ENCODE results near the gene ARHGAP6. TPM values are rescaled to one million over a fixed set of nuclear protein-coding genes. Genes with fewer than 3 reads are reported as not detected.
A peak's percentile ranks its signal among the peaks of the same experiment; 100 is the strongest.

The ARHGAP6 gene
- total RNA-seq, 4 donors from 2014 or later: 49.2 to 63.8 (median 51.5) TPM

GRCh38 chrX:11426712-11427452 is 238.8 kb downstream of the ARHGAP6 start:
- TF ChIP-seq POLR2A (IDR thresholded peaks at IDR 0.05): peak in 1 of 2 donors; percentile 46
- TF ChIP-seq, protein P1, sequence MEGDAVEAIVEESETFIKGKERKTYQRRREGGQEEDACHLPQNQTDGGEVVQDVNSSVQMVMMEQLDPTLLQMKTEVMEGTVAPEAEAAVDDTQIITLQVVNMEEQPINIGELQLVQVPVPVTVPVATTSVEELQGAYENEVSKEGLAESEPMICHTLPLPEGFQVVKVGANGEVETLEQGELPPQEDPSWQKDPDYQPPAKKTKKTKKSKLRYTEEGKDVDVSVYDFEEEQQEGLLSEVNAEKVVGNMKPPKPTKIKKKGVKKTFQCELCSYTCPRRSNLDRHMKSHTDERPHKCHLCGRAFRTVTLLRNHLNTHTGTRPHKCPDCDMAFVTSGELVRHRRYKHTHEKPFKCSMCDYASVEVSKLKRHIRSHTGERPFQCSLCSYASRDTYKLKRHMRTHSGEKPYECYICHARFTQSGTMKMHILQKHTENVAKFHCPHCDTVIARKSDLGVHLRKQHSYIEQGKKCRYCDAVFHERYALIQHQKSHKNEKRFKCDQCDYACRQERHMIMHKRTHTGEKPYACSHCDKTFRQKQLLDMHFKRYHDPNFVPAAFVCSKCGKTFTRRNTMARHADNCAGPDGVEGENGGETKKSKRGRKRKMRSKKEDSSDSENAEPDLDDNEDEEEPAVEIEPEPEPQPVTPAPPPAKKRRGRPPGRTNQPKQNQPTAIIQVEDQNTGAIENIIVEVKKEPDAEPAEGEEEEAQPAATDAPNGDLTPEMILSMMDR (IDR thresholded peaks at IDR 0.05): no peak
- 26 to 43% methylated on average over 12 to 14 of the region's 25 CpGs for WGBS, 2 donors
- no peaks in the 10 kb centered on the region for H3K27me3 ChIP-seq
- intact Hi-C loops (cut with DNase I): no loop called here
- H3K9me3 ChIP-seq: no peaks in the 10 kb centered on the region
- H3K36me3 ChIP-seq: no peaks in the 10 kb centered on the region
- peaks cover 11 to 19% of the 10 kb centered on the region in 2 donors for H3K4me1 ChIP-seq
- H3K4me3 ChIP-seq (replicated peaks in 1 of 3): peak overlapping the region in 2 of 3 donors; percentile 41 to 53
- peak; percentile 49 to 60 for DNase-seq
- H3K27ac ChIP-seq: peak overlapping the region; percentile 87 to 96 (median 88)

GRCh38 chrX:11424903-11425674 is 240.6 kb downstream of the ARHGAP6 start:
- Histone ChIP-seq H3K36me3 (no peaks in the 10 kb centered on the region), H3K27me3 (no peaks in the 10 kb centered on the region), H3K27ac (peak overlapping the region in 2 of 3 donors; percentile 88 to 96), H3K9me3 (no peaks in the 10 kb centered on the region), H3K4me1 (peaks cover 16 to 19% of the 10 kb centered on the region in 2 donors), H3K4me3 (replicated peaks in 1 of 3) (peak overlapping the region in 1 of 3 donors; percentile 3)
- TF ChIP-seq, protein P1 (IDR thresholded peaks at IDR 0.05): no peak
- TF ChIP-seq POLR2A (IDR thresholded peaks at IDR 0.05): no peak
- WGBS, 2 donors: 54 to 64% methylated on average over 7 of the region's 7 CpGs
- intact Hi-C loops (cut with DNase I): no loop called here
- DNase-seq: no peak

DNA sequence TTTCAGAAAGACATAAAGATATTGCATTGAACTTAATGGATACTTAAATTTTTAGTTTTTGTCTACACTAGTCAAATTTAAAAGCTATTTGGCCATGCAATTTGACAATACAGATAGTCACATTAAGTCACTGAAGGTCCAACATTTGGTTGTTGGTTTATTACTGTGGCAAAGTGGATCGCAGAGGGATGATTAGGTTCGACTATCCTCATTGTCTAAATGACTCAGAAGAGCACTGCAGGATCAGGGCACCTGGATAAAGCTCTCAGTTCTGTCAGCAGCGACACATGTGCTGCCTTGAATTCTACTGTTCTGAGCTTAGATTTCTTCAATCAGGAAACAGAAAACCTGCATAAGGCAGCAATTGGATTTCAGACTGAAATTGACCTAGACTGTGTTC is 241.8 kb downstream of the ARHGAP6 start:
- TF ChIP-seq, protein P1 (IDR thresholded peaks at IDR 0.05): no peak
- no peak for TF ChIP-seq POLR2A (IDR thresholded peaks at IDR 0.05)
- Histone ChIP-seq H3K36me3 (no peaks in the 10 kb centered on the region), H3K4me1 (peaks cover 9 to 19% of the 10 kb centered on the region in 2 donors), H3K27ac (peak overlapping the region in 2 of 3 donors; percentile 41 to 88), H3K27me3 (no peaks in the 10 kb centered on the region), H3K9me3 (no peaks in the 10 kb centered on the region), H3K4me3 (replicated peaks in 1 of 3) (no peak overlapping the region)
- intact Hi-C loops (cut with DNase I): no loop called here
- WGBS, 2 donors: 81 to 85% methylated on average over 3 of the region's 3 CpGs
- DNase-seq: no peak

GRCh38 chrX:11423362-11423818 is 242.3 kb downstream of the ARHGAP6 start:
- Histone ChIP-seq H3K9me3 (no peaks in the 10 kb centered on the region), H3K27me3 (no peaks in the 10 kb centered on the region), H3K27ac (peak overlapping the region in 2 of 3 donors; percentile 41 to 88), H3K36me3 (no peaks in the 10 kb centered on the region), H3K4me1 (peaks cover 9 to 15% of the 10 kb centered on the region in 2 donors), H3K4me3 (replicated peaks in 1 of 3) (no peak overlapping the region)
- intact Hi-C loops (cut with DNase I): no loop called here
- WGBS, 2 donors: 100% methylated on average over 1 of the region's 1 CpG; no CpG with 5 or more reads in 1 of the 2 donors
- no peak for DNase-seq
- TF ChIP-seq, protein P1 (IDR thresholded peaks at IDR 0.05): no peak
- TF ChIP-seq POLR2A (IDR thresholded peaks at IDR 0.05): no peak

- Histone ChIP-seq H3K27me3 (no peaks in the 10 kb centered on the region), H3K4me3 (replicated peaks in 1 of 3) (no peak overlapping the region), H3K4me1 (peaks cover 9 to 12% of the 10 kb centered on the region in 2 donors), H3K36me3 (no peaks in the 10 kb centered on the region), H3K27ac (peak overlapping the region; percentile 5 to 46 (median 42)), H3K9me3 (no peaks in the 10 kb centered on the region)
- DNase-seq: no peak
- intact Hi-C loops (cut with DNase I): no loop called here
- TF ChIP-seq, protein P1 (IDR thresholded peaks at IDR 0.05): no peak
- TF ChIP-seq POLR2A (IDR thresholded peaks at IDR 0.05): no peak
Measured at GRCh38 chrX:11422525-11422857, 243.2 kb downstream of the ARHGAP6 start.

Measured in thyroid gland (tissue), 4 donors.